ENCODE measurements around the gene SMURF1. TPM values are rescaled to one million over a fixed set of nuclear protein-coding genes. Genes with fewer than 3 reads are reported as not detected.

The SMURF1 gene
- total and polyA plus RNA-seq, 2 experiments from 2014 or later = 12.4 to 21.7 TPM

- no peaks in the 10 kb centered on the region for H3K9me2 ChIP-seq (replicated peaks; ENCODE audit: insufficient read depth)
- peaks cover 4% of the 10 kb centered on the region for H3K36me3 ChIP-seq (replicated peaks; ENCODE audit: insufficient read depth, low read depth)
- no peak for TF ChIP-seq EZH2phosphoT487 (IDR thresholded peaks at IDR 0.05; ENCODE audit: low read depth, severe bottlenecking, unreplicated experiment)
- no peak for TF ChIP-seq EZH2 (IDR thresholded peaks at IDR 0.05; ENCODE audit: borderline replicate concordance)
- TF ChIP-seq CTCF (IDR thresholded peaks at IDR 0.05; ENCODE audit: poor library complexity) = no peak
- no peak overlapping the region for H3K4me3 ChIP-seq
- peaks cover 6% of the 10 kb centered on the region for H3K79me2 ChIP-seq
- H3K27ac ChIP-seq = peak overlapping the region; percentile 20
- no peaks in the 10 kb centered on the region for H3K4me1 ChIP-seq (ENCODE audit: insufficient read depth)
- no peak overlapping the region for H3K4me2 ChIP-seq
- no peak for DNase-seq (ENCODE audit: low spot score)
- H4K20me1 ChIP-seq (ENCODE audit: insufficient read depth, poor library complexity, severe bottlenecking) = no peaks in the 10 kb centered on the region
- WGBS (ENCODE audit: low lambda C conversion rate, missing lambda C conversion rate) = 91% methylated on average over 9 of the region's 9 CpGs
- no peak overlapping the region for H2AFZ ChIP-seq
- no peaks in the 10 kb centered on the region for H3K27me3 ChIP-seq
- no peaks in the 10 kb centered on the region for H3K9me3 ChIP-seq (ENCODE audit: low read depth)
Observed at GRCh38 chr7:99029466-99030435, 114.2 kb downstream of the SMURF1 start.

- Histone ChIP-seq H4K20me1 (ENCODE audit: insufficient read depth, poor library complexity, severe bottlenecking) (no peaks in the 10 kb centered on the region), H2AFZ (no peak overlapping the region), H3K79me2 (peaks cover 6% of the 10 kb centered on the region), H3K36me3 (replicated peaks; ENCODE audit: insufficient read depth, low read depth) (peaks cover 4% of the 10 kb centered on the region), H3K9me2 (replicated peaks; ENCODE audit: insufficient read depth) (no peaks in the 10 kb centered on the region), H3K4me3 (no peak overlapping the region), H3K4me1 (ENCODE audit: insufficient read depth) (peaks cover 9% of the 10 kb centered on the region), H3K27ac (no peak overlapping the region), H3K27me3 (no peaks in the 10 kb centered on the region), H3K4me2 (no peak overlapping the region), H3K9me3 (ENCODE audit: low read depth) (no peaks in the 10 kb centered on the region)
- DNase-seq (ENCODE audit: low spot score) = no peak
- 96% methylated on average over 27 of the region's 27 CpGs for WGBS (ENCODE audit: low lambda C conversion rate, missing lambda C conversion rate)
- no peak for TF ChIP-seq CTCF (IDR thresholded peaks at IDR 0.05; ENCODE audit: poor library complexity)
- TF ChIP-seq EZH2 (IDR thresholded peaks at IDR 0.05; ENCODE audit: borderline replicate concordance) = no peak
- TF ChIP-seq EZH2phosphoT487 (IDR thresholded peaks at IDR 0.05; ENCODE audit: low read depth, severe bottlenecking, unreplicated experiment) = no peak
Observed at GRCh38 chr7:99028261-99028973, 115.5 kb downstream of the SMURF1 start.

GRCh38 chr7:99027841-99028240, 116.1 kb downstream of the SMURF1 start:
- H4K20me1 ChIP-seq (ENCODE audit: insufficient read depth, poor library complexity, severe bottlenecking) = no peaks in the 10 kb centered on the region
- no peak for TF ChIP-seq CTCF (IDR thresholded peaks at IDR 0.05; ENCODE audit: poor library complexity)
- TF ChIP-seq EZH2 (IDR thresholded peaks at IDR 0.05; ENCODE audit: borderline replicate concordance) = no peak
- TF ChIP-seq EZH2phosphoT487 (IDR thresholded peaks at IDR 0.05; ENCODE audit: low read depth, severe bottlenecking, unreplicated experiment) = no peak
- H3K79me2 ChIP-seq = peaks cover 6% of the 10 kb centered on the region
- H3K9me2 ChIP-seq (replicated peaks; ENCODE audit: insufficient read depth) = no peaks in the 10 kb centered on the region
- H3K27ac ChIP-seq = no peak overlapping the region
- no peaks in the 10 kb centered on the region for H3K27me3 ChIP-seq
- DNase-seq (ENCODE audit: low spot score) = no peak
- no peak overlapping the region for H3K4me2 ChIP-seq
- peaks cover 9% of the 10 kb centered on the region for H3K4me1 ChIP-seq (ENCODE audit: insufficient read depth)
- no peak overlapping the region for H2AFZ ChIP-seq
- H3K4me3 ChIP-seq = no peak overlapping the region
- peaks cover 4% of the 10 kb centered on the region for H3K36me3 ChIP-seq (replicated peaks; ENCODE audit: insufficient read depth, low read depth)
- WGBS (ENCODE audit: low lambda C conversion rate, missing lambda C conversion rate) = 86% methylated on average over 20 of the region's 20 CpGs
- H3K9me3 ChIP-seq (ENCODE audit: low read depth) = no peaks in the 10 kb centered on the region

All from hepatocyte (in vitro differentiated cells).